ENCODE results near the gene CNNM4. TPM values are rescaled to one million over a fixed set of nuclear protein-coding genes. Genes with fewer than 3 reads are reported as not detected.

CNNM4 gene
- total and polyA plus RNA-seq, 4 donors: 0.82 to 2.3 (median 2.1) TPM

DNA sequence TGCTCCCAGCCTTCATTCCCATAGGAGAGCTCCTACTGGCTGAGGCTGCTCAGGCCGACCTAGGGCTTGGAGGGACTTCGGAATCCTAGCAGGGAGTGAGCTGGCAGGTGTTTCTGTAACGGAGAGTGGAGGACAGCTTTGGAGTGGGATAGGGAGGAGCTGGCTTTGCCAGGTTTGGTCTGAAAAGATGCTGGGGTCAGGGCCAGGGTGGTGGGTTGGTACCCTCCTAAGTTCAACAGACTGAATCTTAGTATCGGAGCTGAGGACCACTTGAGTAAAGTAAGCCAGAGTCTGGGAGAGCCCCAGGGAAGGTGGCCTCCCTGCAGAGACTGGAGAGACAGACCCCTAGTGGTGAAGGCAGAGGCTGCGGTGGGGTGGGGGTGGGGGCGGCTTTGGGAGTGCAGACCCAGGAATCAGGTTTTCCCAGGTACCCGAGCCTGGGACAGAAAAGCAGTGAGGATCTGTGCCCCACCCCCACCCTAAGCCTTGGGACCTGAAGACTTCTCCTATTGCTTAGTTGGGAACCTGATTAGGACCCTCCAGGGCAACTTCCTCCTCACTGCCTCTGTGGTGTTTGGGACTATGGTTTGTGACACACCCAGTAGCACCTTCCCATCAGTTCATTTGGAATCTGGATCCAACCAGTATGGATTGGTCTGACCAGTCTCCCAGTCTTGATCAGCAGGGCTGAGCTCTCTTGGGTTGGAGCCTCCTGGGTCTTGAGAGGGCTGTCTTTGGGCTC is 3.0 kb downstream of the CNNM4 start:
- no peak overlapping the region for H3K9ac ChIP-seq (ENCODE audit: low read depth in 1 of 2, low read length in 2 of 2)
- H3K27ac ChIP-seq (ENCODE audit: low read depth in 1 of 2, low read length in 2 of 2): no peak overlapping the region
- no peak for DNase-seq (ENCODE audit: low spot score)
- no peaks in the 10 kb centered on the region for H3K36me3 ChIP-seq (ENCODE audit: control insufficient read depth in 4 of 4, insufficient read depth in 3 of 4, low read depth in 1 of 4, low read length in 3 of 4)
- peaks cover 18 to 52% (median 38%) of the 10 kb centered on the region in 4 donors for H3K4me1 ChIP-seq (ENCODE audit: control insufficient read depth in 4 of 4, insufficient read depth in 4 of 4, low read length in 3 of 4)
- no peaks in the 10 kb centered on the region for H3K27me3 ChIP-seq (ENCODE audit: control insufficient read depth in 4 of 4, insufficient read depth in 4 of 4, low read length in 3 of 4)
- no peaks in the 10 kb centered on the region for H3K9me3 ChIP-seq (ENCODE audit: control insufficient read depth in 4 of 4, low read length in 3 of 4)
- no peak for TF ChIP-seq HNF4A (conservative IDR thresholded peaks at IDR 0.05)
- TF ChIP-seq GABPA (IDR thresholded peaks at IDR 0.05 in 1 of 2, conservative IDR thresholded peaks at IDR 0.05 in 1 of 2): no peak
- TF ChIP-seq FOXA1 (IDR thresholded peaks at IDR 0.05): no peak
- TF ChIP-seq, protein P1, sequence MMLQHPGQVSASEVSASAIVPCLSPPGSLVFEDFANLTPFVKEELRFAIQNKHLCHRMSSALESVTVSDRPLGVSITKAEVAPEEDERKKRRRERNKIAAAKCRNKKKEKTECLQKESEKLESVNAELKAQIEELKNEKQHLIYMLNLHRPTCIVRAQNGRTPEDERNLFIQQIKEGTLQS (IDR thresholded peaks at IDR 0.05): no peak
- TF ChIP-seq, protein P2, sequence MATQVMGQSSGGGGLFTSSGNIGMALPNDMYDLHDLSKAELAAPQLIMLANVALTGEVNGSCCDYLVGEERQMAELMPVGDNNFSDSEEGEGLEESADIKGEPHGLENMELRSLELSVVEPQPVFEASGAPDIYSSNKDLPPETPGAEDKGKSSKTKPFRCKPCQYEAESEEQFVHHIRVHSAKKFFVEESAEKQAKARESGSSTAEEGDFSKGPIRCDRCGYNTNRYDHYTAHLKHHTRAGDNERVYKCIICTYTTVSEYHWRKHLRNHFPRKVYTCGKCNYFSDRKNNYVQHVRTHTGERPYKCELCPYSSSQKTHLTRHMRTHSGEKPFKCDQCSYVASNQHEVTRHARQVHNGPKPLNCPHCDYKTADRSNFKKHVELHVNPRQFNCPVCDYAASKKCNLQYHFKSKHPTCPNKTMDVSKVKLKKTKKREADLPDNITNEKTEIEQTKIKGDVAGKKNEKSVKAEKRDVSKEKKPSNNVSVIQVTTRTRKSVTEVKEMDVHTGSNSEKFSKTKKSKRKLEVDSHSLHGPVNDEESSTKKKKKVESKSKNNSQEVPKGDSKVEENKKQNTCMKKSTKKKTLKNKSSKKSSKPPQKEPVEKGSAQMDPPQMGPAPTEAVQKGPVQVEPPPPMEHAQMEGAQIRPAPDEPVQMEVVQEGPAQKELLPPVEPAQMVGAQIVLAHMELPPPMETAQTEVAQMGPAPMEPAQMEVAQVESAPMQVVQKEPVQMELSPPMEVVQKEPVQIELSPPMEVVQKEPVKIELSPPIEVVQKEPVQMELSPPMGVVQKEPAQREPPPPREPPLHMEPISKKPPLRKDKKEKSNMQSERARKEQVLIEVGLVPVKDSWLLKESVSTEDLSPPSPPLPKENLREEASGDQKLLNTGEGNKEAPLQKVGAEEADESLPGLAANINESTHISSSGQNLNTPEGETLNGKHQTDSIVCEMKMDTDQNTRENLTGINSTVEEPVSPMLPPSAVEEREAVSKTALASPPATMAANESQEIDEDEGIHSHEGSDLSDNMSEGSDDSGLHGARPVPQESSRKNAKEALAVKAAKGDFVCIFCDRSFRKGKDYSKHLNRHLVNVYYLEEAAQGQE (IDR thresholded peaks at IDR 0.05): no peak
- no peak for TF ChIP-seq JUND (IDR thresholded peaks at IDR 0.05)
- no peak for TF ChIP-seq MAX (IDR thresholded peaks at IDR 0.05)
- no peak for TF ChIP-seq CTCF (IDR thresholded peaks at IDR 0.05; ENCODE audit: low read depth, low read length, missing input control)
- TF ChIP-seq TAF1 (conservative IDR thresholded peaks at IDR 0.05): no peak
- TF ChIP-seq HNF4G (IDR thresholded peaks at IDR 0.05): no peak
- H3K4me3 ChIP-seq (ENCODE audit: low read depth in 1 of 3, low read length in 3 of 3): peak overlapping the region in 1 of 3 donors; percentile 9
- WGBS: 45% methylated on average over 7 of the region's 7 CpGs

DNA sequence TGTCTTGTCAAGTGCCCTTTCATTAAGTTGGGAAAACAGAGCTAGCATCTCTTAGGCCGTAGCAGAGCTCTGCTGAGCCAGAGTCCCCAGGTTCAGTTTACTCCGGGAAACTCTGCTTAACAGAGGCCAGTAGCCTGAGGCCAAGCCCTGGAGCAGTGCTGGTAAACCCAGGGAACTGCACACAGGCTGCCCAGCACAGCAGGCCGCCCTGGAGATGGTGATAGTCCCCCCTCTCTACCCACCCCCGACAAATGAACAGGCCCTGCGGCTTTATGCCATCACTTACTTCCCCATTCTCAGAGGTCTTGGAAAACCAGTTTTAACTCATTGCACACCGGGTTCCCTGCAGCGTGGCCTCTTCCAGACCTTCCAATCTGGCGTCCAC is 3.5 kb downstream of the CNNM4 start:
- no peak overlapping the region for H3K9ac ChIP-seq (ENCODE audit: low read depth in 1 of 2, low read length in 2 of 2)
- TF ChIP-seq SP1 (IDR thresholded peaks at IDR 0.05): no peak
- TF ChIP-seq, protein P2 (IDR thresholded peaks at IDR 0.05): no peak
- TF ChIP-seq CTCF (IDR thresholded peaks at IDR 0.05; ENCODE audit: low read depth, low read length, missing input control): no peak
- TF ChIP-seq FOXA1 (IDR thresholded peaks at IDR 0.05): no peak
- no peak for TF ChIP-seq ZBTB33 (IDR thresholded peaks at IDR 0.05)
- no peak for TF ChIP-seq HNF4A (conservative IDR thresholded peaks at IDR 0.05)
- no peak for TF ChIP-seq TAF1 (conservative IDR thresholded peaks at IDR 0.05)
- no peak for TF ChIP-seq GABPA (IDR thresholded peaks at IDR 0.05 in 1 of 2, conservative IDR thresholded peaks at IDR 0.05 in 1 of 2)
- TF ChIP-seq EGR1 (IDR thresholded peaks at IDR 0.05; ENCODE audit: low read depth in 2 of 2): no peak
- TF ChIP-seq, protein P1 (IDR thresholded peaks at IDR 0.05): no peak
- TF ChIP-seq JUND (IDR thresholded peaks at IDR 0.05): no peak
- TF ChIP-seq RAD21 (IDR thresholded peaks at IDR 0.05): no peak
- TF ChIP-seq YY1 (IDR thresholded peaks at IDR 0.05): no peak

More for the DNA sequence above, 3.5 kb downstream of the CNNM4 start:
- Histone ChIP-seq H3K9me3 (ENCODE audit: control insufficient read depth in 4 of 4, low read length in 3 of 4) (no peaks in the 10 kb centered on the region), H3K4me1 (ENCODE audit: control insufficient read depth in 4 of 4, insufficient read depth in 4 of 4, low read length in 3 of 4) (peaks cover 18 to 52% (median 38%) of the 10 kb centered on the region in 4 donors), H3K36me3 (ENCODE audit: control insufficient read depth in 4 of 4, insufficient read depth in 3 of 4, low read depth in 1 of 4, low read length in 3 of 4) (no peaks in the 10 kb centered on the region), H3K27ac (ENCODE audit: low read depth in 1 of 2, low read length in 2 of 2) (no peak overlapping the region), H3K4me3 (ENCODE audit: low read depth in 1 of 3, low read length in 3 of 3) (no peak overlapping the region), H3K27me3 (ENCODE audit: control insufficient read depth in 4 of 4, insufficient read depth in 4 of 4, low read length in 3 of 4) (no peaks in the 10 kb centered on the region)
- WGBS: 65% methylated on average over 8 of the region's 8 CpGs
- DNase-seq (ENCODE audit: low spot score): no peak
